ENCODE data around the gene GPR33.
A peak's percentile ranks its signal among the peaks of the same experiment; 100 is the strongest.
"Not testable (repeated sequence)": the region's sequence is repeated elsewhere in the genome, so short reads cannot be mapped to it uniquely, and the experiment has no call there.

The GPR33 gene

DNA sequence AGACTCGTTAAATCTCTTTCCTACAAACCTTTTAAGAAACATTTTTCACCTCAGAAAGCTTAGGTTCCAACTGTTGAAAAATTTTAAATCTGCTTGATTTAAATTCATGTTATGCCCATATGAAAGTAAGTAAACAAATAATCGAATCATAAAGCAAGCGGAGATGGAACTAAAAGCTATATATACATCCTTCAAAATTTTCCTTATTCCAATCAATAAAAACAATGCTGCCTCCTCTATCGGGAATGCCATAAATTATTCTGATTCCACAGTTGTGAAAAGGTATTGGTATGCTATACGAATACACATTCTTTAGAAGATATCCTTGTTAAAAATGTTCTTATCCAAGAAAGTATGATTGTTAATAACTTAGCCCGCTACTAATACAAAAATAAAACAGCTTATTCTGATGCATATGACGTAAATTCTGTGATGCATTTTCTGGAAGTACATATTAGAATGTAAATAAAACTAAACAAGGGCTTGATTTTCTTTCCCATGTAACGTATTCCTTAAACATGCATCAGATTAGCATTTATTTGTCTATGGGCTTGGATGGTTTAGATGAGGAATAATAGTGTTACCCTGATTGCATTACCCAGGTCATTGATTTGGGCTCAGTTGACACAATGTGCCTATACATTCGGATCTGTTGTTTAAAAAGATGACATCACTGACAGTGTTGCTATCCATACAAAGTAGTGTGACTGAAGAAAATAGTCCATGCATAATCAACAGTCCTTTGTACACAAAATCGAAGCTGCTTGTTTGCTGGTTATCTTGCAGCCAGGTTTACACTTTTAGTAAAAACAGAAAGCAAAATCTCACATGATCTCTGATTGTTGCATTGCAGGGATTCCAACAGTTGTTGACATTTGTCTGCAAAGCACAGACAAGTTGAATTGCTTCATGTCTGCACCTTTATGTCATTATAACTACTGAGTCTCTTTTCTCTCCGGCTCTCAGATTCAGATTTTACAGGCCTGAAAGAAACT, 29.9 kb downstream of the GPR33 start:
- Histone ChIP-seq H3K27ac (ENCODE audit: low read length) (no peak overlapping the region), H3K9ac (ENCODE audit: low read depth, low read length) (peak overlapping the region; percentile 56; the same call in 1 of the 2 replicates), H3K4me3 (ENCODE audit: low read length) (peak overlapping the region; percentile 95)

DNA sequence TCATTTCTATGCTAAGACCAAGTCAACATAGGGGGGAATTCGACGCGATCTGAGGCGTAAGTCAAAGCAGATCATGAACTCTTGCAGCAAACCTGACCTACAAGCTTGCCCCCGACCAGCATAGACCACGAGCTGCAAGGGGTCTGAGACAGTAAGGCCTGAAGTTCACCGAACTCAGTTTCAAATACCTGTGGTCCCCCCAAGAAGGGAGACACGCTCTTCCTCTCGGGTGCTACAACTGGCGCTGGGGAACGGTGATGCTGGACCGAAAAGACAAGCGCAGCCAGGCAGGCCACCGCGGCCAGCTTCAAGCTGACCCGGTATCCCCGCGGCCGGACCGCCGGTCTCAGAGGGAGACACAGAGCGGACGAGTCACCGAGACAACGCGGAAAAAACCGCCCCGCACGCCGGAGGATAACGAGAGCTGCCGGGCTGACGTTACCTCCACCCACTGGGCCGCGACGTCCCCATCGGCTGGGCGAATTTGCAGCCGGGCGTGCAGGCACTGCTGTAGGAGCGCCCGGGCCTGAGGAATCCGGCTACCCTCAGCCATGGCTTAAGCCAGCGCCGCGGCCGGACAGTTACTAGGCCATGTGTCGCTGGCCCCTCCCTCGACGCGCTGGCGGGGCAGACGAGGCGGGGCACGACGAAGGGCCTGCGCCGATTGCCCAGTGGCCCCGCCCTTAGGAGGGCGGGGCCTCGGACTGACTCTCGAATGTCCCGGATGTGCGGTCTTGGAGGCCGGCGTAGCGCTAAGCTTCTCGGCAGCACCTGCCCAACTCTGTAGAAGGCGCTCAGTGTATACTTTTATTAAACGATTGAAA, 30.8 kb downstream of the GPR33 start, which contains the start of gene DTD2:
Gene DTD2 (minus strand): TSS at position 666 of the 824 bp plus-strand sequence. CDS start 113 bp downstream, at position 553.
- Histone ChIP-seq H3K36me3 (ENCODE audit: insufficient read depth, low read depth, low read length) (peaks cover 9% of the 10 kb centered on the region), H3K9ac (ENCODE audit: low read depth, low read length) (peak within 1 kb of the TSS; percentile 94), H3K9me3 (ENCODE audit: insufficient read depth, low read depth, low read length) (no peaks in the 10 kb centered on the region), H3K4me1 (ENCODE audit: insufficient read depth, low read length) (peaks cover 11% of the 10 kb centered on the region), H3K27me3 (ENCODE audit: insufficient read depth, low read length) (no peaks in the 10 kb centered on the region), H3K4me3 (ENCODE audit: low read length) (peak within 1 kb of the TSS; percentile 95), H3K27ac (ENCODE audit: low read length) (peak within 1 kb of the TSS; percentile 79)

More for the DNA sequence above, 29.9 kb downstream of the GPR33 start:
- Histone ChIP-seq H3K9me3 (ENCODE audit: insufficient read depth, low read depth, low read length) (no peaks in the 10 kb centered on the region), H3K27me3 (ENCODE audit: insufficient read depth, low read length) (no peaks in the 10 kb centered on the region), H3K36me3 (ENCODE audit: insufficient read depth, low read depth, low read length) (peaks cover 5% of the 10 kb centered on the region; the same call in 1 of the 2 replicates), H3K4me1 (ENCODE audit: insufficient read depth, low read length) (peaks cover 11% of the 10 kb centered on the region)

DNA sequence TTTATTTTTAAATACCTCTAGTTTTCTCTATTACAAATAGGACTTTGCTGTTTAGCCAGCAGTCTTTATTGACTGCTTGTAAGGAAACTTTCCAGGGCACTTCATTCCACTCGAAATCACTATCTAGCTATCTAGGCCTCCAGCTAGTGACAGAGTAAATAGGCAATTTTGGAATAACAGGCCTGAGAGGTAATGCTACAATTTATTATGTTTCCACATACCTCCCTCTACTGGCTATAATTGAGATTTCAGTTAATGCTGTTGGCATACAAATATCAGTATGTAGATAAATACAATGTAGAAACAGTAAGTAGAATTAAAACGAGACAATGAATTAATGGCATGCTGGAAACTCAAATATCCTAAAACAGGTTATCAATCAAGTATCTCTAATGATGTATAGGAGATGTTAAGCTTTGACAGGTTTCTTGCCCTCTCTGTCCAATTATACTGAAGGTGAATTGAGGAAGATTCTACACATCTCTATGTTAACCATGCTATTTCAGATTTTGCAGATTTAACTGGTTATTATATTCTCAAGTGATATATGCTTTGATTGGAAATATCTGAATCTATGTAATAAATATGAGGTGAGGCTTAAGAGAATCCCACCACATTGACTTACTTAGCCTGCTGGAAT, 37.7 kb downstream of the GPR33 start:
- Histone ChIP-seq H3K9ac (ENCODE audit: low read depth, low read length) (no peak overlapping the region), H3K9me3 (ENCODE audit: insufficient read depth, low read depth, low read length) (no peaks in the 10 kb centered on the region), H3K4me1 (ENCODE audit: insufficient read depth, low read length) (no peaks in the 10 kb centered on the region), H3K27ac (ENCODE audit: low read length) (no peak overlapping the region), H3K27me3 (ENCODE audit: insufficient read depth, low read length) (no peaks in the 10 kb centered on the region), H3K4me3 (ENCODE audit: low read length) (no peak overlapping the region), H3K36me3 (ENCODE audit: insufficient read depth, low read depth, low read length) (peaks cover 33% of the 10 kb centered on the region)

DNA sequence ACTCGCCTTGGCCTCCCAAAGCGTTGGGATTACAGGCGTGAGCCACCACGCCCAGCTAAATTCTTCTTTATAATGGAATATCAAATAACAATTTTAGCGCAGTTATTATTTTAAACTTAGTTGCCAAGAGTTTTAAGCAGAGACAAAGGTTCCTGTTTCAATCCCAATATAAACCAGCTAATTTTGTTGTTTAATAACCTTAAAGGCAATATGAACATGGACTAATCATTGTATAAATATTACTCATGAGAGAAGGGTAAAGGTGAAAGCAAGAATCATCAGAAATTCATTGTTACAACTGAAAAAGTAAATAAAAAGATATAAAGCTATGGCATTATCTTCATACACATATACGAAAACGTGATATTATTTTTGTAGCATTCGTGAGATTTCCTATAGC, 38.7 kb downstream of the GPR33 start:
- Histone ChIP-seq H3K4me1 (ENCODE audit: insufficient read depth, low read length) (no peaks in the 10 kb centered on the region), H3K27me3 (ENCODE audit: insufficient read depth, low read length) (no peaks in the 10 kb centered on the region), H3K4me3 (ENCODE audit: low read length) (no peak overlapping the region), H3K9me3 (ENCODE audit: insufficient read depth, low read depth, low read length) (no peaks in the 10 kb centered on the region), H3K27ac (ENCODE audit: low read length) (no peak overlapping the region), H3K36me3 (ENCODE audit: insufficient read depth, low read depth, low read length) (peaks cover 33% of the 10 kb centered on the region), H3K9ac (ENCODE audit: low read depth, low read length) (no peak overlapping the region)

DNA sequence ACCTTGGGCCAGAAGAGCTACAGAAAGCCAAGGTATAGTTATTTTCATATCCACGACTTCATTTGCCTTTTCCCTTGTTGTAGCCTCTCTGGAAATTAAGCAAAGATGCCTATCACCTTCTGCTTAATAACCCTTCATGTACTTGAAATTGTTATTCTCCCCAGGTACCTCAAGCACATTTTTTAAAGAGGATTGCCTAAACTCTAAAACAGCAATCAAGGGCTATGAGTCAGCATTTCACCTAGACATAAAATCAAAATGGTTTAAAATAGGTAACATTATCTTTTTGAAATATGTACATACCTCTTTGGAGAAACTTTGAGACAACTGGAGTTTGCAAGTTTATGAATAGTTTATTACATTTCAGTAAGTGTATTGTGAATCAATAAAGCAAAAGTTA, 42.1 kb downstream of the GPR33 start:
- Histone ChIP-seq H3K36me3 (ENCODE audit: insufficient read depth, low read depth, low read length) (peaks cover 13% of the 10 kb centered on the region), H3K4me3 (ENCODE audit: low read length) (no peak overlapping the region), H3K9ac (ENCODE audit: low read depth, low read length) (no peak overlapping the region), H3K27ac (ENCODE audit: low read length) (no peak overlapping the region), H3K4me1 (ENCODE audit: insufficient read depth, low read length) (no peaks in the 10 kb centered on the region), H3K27me3 (ENCODE audit: insufficient read depth, low read length) (no peaks in the 10 kb centered on the region), H3K9me3 (ENCODE audit: insufficient read depth, low read depth, low read length) (no peaks in the 10 kb centered on the region)

DNA sequence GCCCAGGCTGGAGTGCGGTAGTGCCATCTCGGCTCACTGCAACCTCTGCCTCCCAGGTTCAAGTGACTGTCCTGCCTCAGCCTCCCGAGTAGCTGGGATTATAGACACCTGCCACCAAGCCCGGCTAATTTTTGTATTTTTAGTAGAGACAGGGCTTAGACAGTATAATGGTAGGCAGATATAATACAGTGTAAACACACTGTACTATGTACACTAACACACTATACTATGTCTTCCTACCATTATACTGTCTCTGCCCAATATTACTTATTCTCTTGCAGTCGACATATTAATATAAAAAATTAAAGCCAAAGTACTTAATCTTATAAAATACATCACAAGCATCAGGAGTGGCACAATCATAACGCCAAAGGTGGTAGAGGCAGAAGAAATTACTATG, 45.6 kb downstream of the GPR33 start:
- Histone ChIP-seq H3K4me3 (ENCODE audit: low read length) (no peak overlapping the region), H3K27ac (ENCODE audit: low read length) (no peak overlapping the region), H3K36me3 (ENCODE audit: insufficient read depth, low read depth, low read length) (peaks cover 3% of the 10 kb centered on the region; the same call in 1 of the 2 replicates), H3K4me1 (ENCODE audit: insufficient read depth, low read length) (no peaks in the 10 kb centered on the region), H3K9ac (ENCODE audit: low read depth, low read length) (no peak overlapping the region), H3K27me3 (ENCODE audit: insufficient read depth, low read length) (no peaks in the 10 kb centered on the region), H3K9me3 (ENCODE audit: insufficient read depth, low read depth, low read length) (peaks cover 6% of the 10 kb centered on the region; the same call in 1 of the 2 replicates)

DNA sequence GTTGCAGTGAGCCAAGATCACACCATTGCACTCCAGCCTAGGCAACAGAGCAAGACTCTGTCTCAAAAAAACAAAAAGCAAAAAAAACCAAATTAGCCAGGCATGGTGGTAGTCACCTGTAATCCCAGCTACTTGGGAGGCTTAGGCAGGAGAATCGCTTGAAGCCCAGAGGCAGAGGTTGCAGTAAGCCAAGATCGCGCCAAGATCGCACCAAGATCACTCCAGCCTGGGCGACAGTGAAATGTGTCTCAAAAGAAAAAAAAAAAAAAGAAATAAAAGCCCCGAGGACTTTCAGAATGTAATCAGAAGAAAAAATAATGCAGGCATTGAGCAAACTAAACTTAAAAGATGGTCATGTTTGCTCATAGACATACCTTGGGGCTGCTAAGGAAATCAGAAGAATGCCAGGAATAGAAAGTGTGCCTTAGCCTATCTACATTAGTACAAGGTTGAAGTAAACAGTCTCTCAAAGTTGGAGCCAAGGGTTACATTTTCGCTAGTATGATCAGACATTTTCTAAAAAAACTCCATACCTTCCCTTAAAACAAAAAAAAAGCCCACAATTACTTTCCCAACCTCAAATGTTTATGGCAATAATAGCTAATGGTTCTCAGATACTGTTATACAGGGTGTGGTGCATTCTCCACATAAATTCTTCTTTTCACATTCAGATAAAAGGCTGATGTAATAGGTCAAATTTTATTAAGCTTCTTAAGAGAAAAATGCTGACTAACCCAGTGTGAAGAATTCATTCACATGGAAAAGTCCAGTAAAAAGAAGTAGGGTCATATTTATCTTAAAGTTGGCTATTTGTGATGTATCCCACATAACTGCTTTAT, 46.3 kb downstream of the GPR33 start:
- H3K4me3 ChIP-seq (ENCODE audit: low read length): no peak overlapping the region
- H3K36me3 ChIP-seq (ENCODE audit: insufficient read depth, low read depth, low read length): peaks cover 3% of the 10 kb centered on the region; the same call in 1 of the 2 replicates
- H3K9me3 ChIP-seq (ENCODE audit: insufficient read depth, low read depth, low read length): peaks cover 6% of the 10 kb centered on the region; the same call in 1 of the 2 replicates
- H3K27ac ChIP-seq (ENCODE audit: low read length): no peak overlapping the region
- no peaks in the 10 kb centered on the region for H3K27me3 ChIP-seq (ENCODE audit: insufficient read depth, low read length)
- H3K9ac ChIP-seq (ENCODE audit: low read depth, low read length): no peak overlapping the region
- no peaks in the 10 kb centered on the region for H3K4me1 ChIP-seq (ENCODE audit: insufficient read depth, low read length)

DNA sequence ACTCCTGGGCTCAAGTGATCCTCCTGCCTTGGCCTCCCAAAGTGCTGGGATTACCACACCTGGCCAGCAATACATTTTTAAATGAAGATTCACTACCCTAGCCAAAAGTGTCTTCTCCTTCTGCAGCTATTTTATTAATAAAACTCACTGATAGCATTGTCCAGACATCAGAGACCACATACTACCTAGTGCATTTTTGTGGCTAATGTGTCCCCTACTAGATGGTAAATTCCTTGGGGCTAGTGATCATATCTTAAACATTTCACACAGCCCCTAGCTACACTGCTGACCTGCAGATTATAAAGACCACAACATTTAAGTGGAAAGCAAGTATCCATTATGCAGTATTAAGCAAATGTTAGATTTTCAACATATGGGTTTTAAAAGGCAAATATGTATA, 47.6 kb downstream of the GPR33 start:
- Histone ChIP-seq H3K9me3 (ENCODE audit: insufficient read depth, low read depth, low read length) (peaks cover 6% of the 10 kb centered on the region; the same call in 1 of the 2 replicates), H3K36me3 (ENCODE audit: insufficient read depth, low read depth, low read length) (peaks cover 3% of the 10 kb centered on the region; the same call in 1 of the 2 replicates), H3K27me3 (ENCODE audit: insufficient read depth, low read length) (no peaks in the 10 kb centered on the region), H3K4me1 (ENCODE audit: insufficient read depth, low read length) (no peaks in the 10 kb centered on the region), H3K9ac (ENCODE audit: low read depth, low read length) (no peak overlapping the region), H3K27ac (ENCODE audit: low read length) (no peak overlapping the region), H3K4me3 (ENCODE audit: low read length) (no peak overlapping the region)

DNA sequence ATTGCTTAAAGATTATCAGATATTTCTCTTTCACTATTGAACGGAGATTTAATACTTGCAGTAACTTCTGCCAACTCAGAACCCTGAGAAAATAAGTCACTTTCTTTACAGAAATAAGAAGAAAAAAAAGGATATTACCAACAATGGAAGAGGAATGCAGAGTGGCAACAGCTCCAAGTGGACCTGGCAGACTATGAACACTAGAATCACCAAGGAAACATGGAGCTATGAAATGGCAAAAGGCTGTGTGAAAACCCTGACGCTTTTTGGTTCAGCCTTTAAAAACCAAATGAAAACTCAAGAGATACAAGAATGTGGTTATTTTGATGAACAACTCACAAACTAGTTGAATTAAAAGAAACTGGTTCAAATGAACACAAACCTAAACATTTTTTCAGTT, 48.3 kb downstream of the GPR33 start:
- Histone ChIP-seq H3K4me1 (ENCODE audit: insufficient read depth, low read length) (no peaks in the 10 kb centered on the region), H3K4me3 (ENCODE audit: low read length) (no peak overlapping the region), H3K36me3 (ENCODE audit: insufficient read depth, low read depth, low read length) (peaks cover 3% of the 10 kb centered on the region; the same call in 1 of the 2 replicates), H3K9me3 (ENCODE audit: insufficient read depth, low read depth, low read length) (peaks cover 6% of the 10 kb centered on the region; the same call in 1 of the 2 replicates), H3K27me3 (ENCODE audit: insufficient read depth, low read length) (no peaks in the 10 kb centered on the region), H3K9ac (ENCODE audit: low read depth, low read length) (no peak overlapping the region), H3K27ac (ENCODE audit: low read length) (no peak overlapping the region)

DNA sequence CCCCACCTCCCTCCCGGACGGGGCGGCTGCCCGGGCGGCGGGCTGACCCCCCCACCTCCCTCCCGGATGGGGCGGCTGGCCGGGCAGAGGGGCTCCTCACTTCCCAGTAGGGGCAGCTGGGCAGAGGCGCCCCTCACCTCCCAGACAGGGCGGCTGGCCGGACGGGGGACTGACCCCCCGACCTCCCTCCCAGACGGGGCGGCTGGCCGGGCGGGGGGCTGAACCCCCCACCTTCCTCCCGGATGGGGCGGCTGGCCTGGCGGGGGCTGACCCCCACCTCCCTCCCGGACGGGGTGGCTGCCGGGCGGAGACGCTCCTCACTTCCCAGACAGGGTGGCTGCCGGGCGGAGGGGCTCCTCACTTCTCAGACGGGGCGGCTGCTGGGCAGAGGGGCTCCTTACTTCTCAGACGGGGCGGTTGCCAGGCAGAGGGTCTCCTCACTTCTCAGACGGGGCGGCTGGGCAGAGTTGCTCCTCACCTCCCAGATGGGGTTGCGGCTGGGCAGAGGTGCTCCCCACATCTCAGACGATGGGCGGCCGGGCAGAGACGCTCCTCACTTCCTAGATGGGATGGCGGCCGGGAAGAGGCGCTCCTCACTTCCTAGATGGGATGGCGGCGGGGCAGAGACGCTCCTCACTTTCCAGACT, 50.7 kb downstream of the GPR33 start:
- not testable (repeated sequence) for H3K36me3 ChIP-seq (ENCODE audit: insufficient read depth, low read depth, low read length); H3K4me3 ChIP-seq (ENCODE audit: low read length); H3K27me3 ChIP-seq (ENCODE audit: insufficient read depth, low read length); H3K9ac ChIP-seq (ENCODE audit: low read depth, low read length); H3K4me1 ChIP-seq (ENCODE audit: insufficient read depth, low read length); H3K27ac ChIP-seq (ENCODE audit: low read length); H3K9me3 ChIP-seq (ENCODE audit: insufficient read depth, low read depth, low read length)

Measured in iPS-20b (cell line).